ENCODE measurements around the gene PROSER3. TPM values are rescaled to one million over a fixed set of nuclear protein-coding genes. Genes with fewer than 3 reads are reported as not detected.

PROSER3 gene
- total and polyA plus RNA-seq, 2 donors (not counting 3 experiments of a cell fraction or from before 2014, with no cell fraction given): 18.3 to 28.3 TPM

GRCh38 chr19:35738887-35739229 lies 19.1 kb upstream of the PROSER3 start:
- H4K20me1 ChIP-seq (replicated peaks; ENCODE audit: control insufficient read depth, extremely low read depth, insufficient read depth, low read length): no peaks in the 10 kb centered on the region
- H3K4me2 ChIP-seq (ENCODE audit: insufficient read depth, low read length): no peak overlapping the region
- peaks cover 11% of the 10 kb centered on the region for H3K4me1 ChIP-seq (ENCODE audit: control insufficient read depth, extremely low read depth, insufficient read depth, low read length)
- H3K9me1 ChIP-seq (replicated peaks; ENCODE audit: control insufficient read depth, extremely low read depth, insufficient read depth, low read length): no peaks in the 10 kb centered on the region
- dilution Hi-C loops (cut with MboI; ENCODE audit: extremely low pct_ligation_motif_present, low sequenced_read_pairs) (no loop called here), intact Hi-C loops (cut with micrococcal nuclease) (no loop called here)
- TF ChIP-seq POLR2AphosphoS5 (IDR thresholded peaks at IDR 0.05; ENCODE audit: insufficient read depth, low read depth, low read length) (no peak), MAX (IDR thresholded peaks at IDR 0.05; ENCODE audit: insufficient read depth, insufficient read length) (no peak), MYC (IDR thresholded peaks at IDR 0.05; ENCODE audit: low read depth, low read length) (no peak), EZH2 (IDR thresholded peaks at IDR 0.05; ENCODE audit: borderline replicate concordance, low read depth, low read length, severe bottlenecking) (no peak), FOS (IDR thresholded peaks at IDR 0.05; ENCODE audit: borderline replicate concordance, insufficient read depth, low read length) (no peak), GATA2 (IDR thresholded peaks at IDR 0.05; ENCODE audit: insufficient read depth, insufficient read length, low read depth, low read length) (no peak), JUN (IDR thresholded peaks at IDR 0.05; ENCODE audit: borderline replicate concordance, insufficient read depth, insufficient read length, low read depth) (no peak), POLR2A (IDR thresholded peaks at IDR 0.05; ENCODE audit: low read depth, low read length) (no peak)
- TF ChIP-seq, protein P1, sequence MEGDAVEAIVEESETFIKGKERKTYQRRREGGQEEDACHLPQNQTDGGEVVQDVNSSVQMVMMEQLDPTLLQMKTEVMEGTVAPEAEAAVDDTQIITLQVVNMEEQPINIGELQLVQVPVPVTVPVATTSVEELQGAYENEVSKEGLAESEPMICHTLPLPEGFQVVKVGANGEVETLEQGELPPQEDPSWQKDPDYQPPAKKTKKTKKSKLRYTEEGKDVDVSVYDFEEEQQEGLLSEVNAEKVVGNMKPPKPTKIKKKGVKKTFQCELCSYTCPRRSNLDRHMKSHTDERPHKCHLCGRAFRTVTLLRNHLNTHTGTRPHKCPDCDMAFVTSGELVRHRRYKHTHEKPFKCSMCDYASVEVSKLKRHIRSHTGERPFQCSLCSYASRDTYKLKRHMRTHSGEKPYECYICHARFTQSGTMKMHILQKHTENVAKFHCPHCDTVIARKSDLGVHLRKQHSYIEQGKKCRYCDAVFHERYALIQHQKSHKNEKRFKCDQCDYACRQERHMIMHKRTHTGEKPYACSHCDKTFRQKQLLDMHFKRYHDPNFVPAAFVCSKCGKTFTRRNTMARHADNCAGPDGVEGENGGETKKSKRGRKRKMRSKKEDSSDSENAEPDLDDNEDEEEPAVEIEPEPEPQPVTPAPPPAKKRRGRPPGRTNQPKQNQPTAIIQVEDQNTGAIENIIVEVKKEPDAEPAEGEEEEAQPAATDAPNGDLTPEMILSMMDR (IDR thresholded peaks at IDR 0.05; ENCODE audit: extremely low read depth in 1 of 2, insufficient read depth in 1 of 2, low read depth in 1 of 2, low read length in 2 of 2): no peak
- BruUV-seq (replicated peaks): no TSS peak
- H3K27ac ChIP-seq (ENCODE audit: insufficient read depth, low read depth, low read length): no peak overlapping the region
- no peak overlapping the region for H3K4me3 ChIP-seq (replicated peaks in 1 of 3; ENCODE audit: insufficient read depth in 1 of 3, low read depth in 1 of 3, low read length in 3 of 3)
- H3K9me3 ChIP-seq (replicated peaks; ENCODE audit: control insufficient read depth, insufficient read depth, low read length): no peaks in the 10 kb centered on the region
- no peak for FAIRE-seq
- no peak overlapping the region for H2AFZ ChIP-seq (ENCODE audit: low read depth, low read length)
- CTCF ChIA-PET: no interaction called here
- H3K27me3 ChIP-seq (ENCODE audit: control insufficient read depth in 2 of 2, insufficient read depth in 2 of 2, low read length in 2 of 2): no peaks in the 10 kb centered on the region
- no peak for DNase-seq (ENCODE audit: low read depth, low spot score)
- POLR2A ChIA-PET: no interaction called here
- no peak overlapping the region for H3K9ac ChIP-seq (replicated peaks; ENCODE audit: extremely low read depth, insufficient read depth, low read length)
- H3K79me2 ChIP-seq (ENCODE audit: control insufficient read depth, insufficient read depth, low read length): no peaks in the 10 kb centered on the region
- peaks cover 7 to 38% of the 10 kb centered on the region in 2 experiments for H3K36me3 ChIP-seq (ENCODE audit: control insufficient read depth in 2 of 2, extremely low read depth in 1 of 2, insufficient read depth in 2 of 2, low read length in 2 of 2)
